GM12892 (cell line): ENCODE measurements around the gene EGF.

Experiments
- POLR2A ChIP-seq: IDR thresholded peaks from 2 replicates; pipeline ENCODE4 v1.6.1; 2011; ENCODE audit warnings: low read depth, low read length, control low read depth
- POLR2AphosphoS5 ChIP-seq: IDR thresholded peaks from 2 replicates; pipeline ENCODE4 v1.6.1; 2011; ENCODE audit warnings: low read depth, low read length, control low read depth

DNA sequence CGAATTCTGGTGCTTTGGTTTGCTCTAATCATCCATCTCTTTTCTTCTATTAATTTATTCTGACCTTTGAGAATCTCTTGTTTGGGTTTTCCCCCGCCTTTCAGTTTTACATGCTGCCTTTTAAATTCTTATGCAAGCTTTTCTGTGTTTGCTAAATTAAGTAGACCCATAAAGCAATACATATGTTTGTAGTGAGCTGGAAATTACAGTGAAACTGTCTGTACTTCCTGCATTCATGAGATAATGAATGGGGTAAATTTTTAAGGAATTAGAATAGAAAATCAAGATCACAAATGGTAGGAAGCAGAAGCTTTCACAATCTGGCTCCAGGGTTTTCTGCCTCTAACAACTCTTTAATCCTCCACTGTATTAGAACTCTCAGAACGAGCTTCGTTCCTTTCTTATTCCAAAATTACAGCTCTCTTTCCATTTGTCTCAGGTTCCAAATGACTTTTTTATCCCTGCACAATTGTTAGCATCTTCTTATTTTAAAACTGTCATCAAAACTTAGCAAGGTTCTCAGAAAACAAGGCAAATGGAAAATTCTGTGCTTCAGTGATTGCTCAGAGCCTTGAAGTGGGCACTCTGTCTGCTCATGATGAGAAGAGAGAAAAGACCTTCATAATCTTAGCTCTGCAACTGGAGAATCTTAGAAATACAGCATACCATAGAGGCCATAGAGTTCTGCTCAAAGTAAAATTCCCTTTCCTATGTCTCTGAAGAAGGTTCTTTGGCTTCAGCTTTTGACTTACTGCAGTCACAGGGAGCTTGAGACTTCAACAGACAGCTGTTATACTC, 108.2 kb downstream of the EGF start:
- TF ChIP-seq POLR2A (no peak), POLR2AphosphoS5 (no peak)
